GM12892 (cell line): Measurements from ENCODE around the gene P2RY6.

Source experiments
- POLR2A ChIP-seq: IDR thresholded peaks from 2 replicates; pipeline ENCODE4 v1.6.1; 2011; ENCODE audit warnings: low read depth, low read length, control low read depth
- POLR2AphosphoS5 ChIP-seq: IDR thresholded peaks from 2 replicates; pipeline ENCODE4 v1.6.1; 2011; ENCODE audit warnings: low read depth, low read length, control low read depth

GRCh38 chr11:73310661-73311393 lies 38.7 kb downstream of the P2RY6 start:
- TF ChIP-seq POLR2AphosphoS5 = no peak
- no peak for TF ChIP-seq POLR2A
